ENCODE data around the gene XAGE3.
"Not testable (repeated sequence)": the region's sequence is repeated elsewhere in the genome, so short reads cannot be mapped to it uniquely, and the experiment has no call there.

XAGE3 gene

GRCh38 chrX:52876386-52876785 is 8.5 kb upstream of the XAGE3 start:
- H3K36me3 ChIP-seq (ENCODE audit: control insufficient read depth, insufficient read depth, low read length); H3K27me3 ChIP-seq (replicated peaks; ENCODE audit: control insufficient read depth, insufficient read depth, low read length); H3K4me3 ChIP-seq (replicated peaks; ENCODE audit: low read depth, low read length); DNase-seq (ENCODE audit: extremely low read depth, insufficient read length): not testable (repeated sequence)

DNA sequence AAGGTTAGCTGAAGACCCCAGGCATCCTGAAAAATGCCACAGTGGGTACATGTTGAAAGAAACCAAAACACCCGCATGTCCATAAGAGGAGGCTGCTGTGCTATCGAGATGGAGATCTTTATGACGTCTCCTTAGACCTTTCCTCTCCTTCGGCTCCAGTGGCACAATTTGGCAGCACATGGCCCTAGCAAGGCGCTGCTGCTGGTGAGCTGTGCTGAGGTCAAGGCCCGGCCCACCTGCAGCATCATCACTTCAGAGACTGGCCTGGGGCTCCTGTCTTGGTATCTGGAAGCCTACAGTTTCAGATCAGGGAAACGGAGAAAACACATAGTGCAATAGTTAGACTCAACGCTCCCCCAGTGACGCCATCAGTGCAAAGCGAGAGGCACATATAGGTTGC is 7.6 kb upstream of the XAGE3 start:
- H3K4me3 ChIP-seq (replicated peaks; ENCODE audit: low read depth, low read length); DNase-seq (ENCODE audit: extremely low read depth, insufficient read length); H3K36me3 ChIP-seq (ENCODE audit: control insufficient read depth, insufficient read depth, low read length); H3K27me3 ChIP-seq (replicated peaks; ENCODE audit: control insufficient read depth, insufficient read depth, low read length): not testable (repeated sequence)

- H3K27me3 ChIP-seq (replicated peaks; ENCODE audit: control insufficient read depth, insufficient read depth, low read length): 0 out of 2 replicates have a peak, but pooled peaks cover 2% of the 10 kb centered on the region
- TF ChIP-seq, protein P1, sequence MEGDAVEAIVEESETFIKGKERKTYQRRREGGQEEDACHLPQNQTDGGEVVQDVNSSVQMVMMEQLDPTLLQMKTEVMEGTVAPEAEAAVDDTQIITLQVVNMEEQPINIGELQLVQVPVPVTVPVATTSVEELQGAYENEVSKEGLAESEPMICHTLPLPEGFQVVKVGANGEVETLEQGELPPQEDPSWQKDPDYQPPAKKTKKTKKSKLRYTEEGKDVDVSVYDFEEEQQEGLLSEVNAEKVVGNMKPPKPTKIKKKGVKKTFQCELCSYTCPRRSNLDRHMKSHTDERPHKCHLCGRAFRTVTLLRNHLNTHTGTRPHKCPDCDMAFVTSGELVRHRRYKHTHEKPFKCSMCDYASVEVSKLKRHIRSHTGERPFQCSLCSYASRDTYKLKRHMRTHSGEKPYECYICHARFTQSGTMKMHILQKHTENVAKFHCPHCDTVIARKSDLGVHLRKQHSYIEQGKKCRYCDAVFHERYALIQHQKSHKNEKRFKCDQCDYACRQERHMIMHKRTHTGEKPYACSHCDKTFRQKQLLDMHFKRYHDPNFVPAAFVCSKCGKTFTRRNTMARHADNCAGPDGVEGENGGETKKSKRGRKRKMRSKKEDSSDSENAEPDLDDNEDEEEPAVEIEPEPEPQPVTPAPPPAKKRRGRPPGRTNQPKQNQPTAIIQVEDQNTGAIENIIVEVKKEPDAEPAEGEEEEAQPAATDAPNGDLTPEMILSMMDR (IDR thresholded peaks at IDR 0.05; ENCODE audit: insufficient read depth, low read length, poor library complexity, severe bottlenecking): no peak
- no peak overlapping the region for H3K4me3 ChIP-seq (replicated peaks; ENCODE audit: low read depth, low read length)
- no peaks in the 10 kb centered on the region for H3K36me3 ChIP-seq (ENCODE audit: control insufficient read depth, insufficient read depth, low read length)
- DNase-seq (ENCODE audit: extremely low read depth, insufficient read length): no peak
Observed at GRCh38 chrX:52874661-52875060, 6.8 kb upstream of the XAGE3 start.

GRCh38 chrX:52873825-52874224 is 5.9 kb upstream of the XAGE3 start:
- not testable (repeated sequence) for H3K27me3 ChIP-seq (replicated peaks; ENCODE audit: control insufficient read depth, insufficient read depth, low read length); H3K36me3 ChIP-seq (ENCODE audit: control insufficient read depth, insufficient read depth, low read length); H3K4me3 ChIP-seq (replicated peaks; ENCODE audit: low read depth, low read length); DNase-seq (ENCODE audit: extremely low read depth, insufficient read length)

DNA sequence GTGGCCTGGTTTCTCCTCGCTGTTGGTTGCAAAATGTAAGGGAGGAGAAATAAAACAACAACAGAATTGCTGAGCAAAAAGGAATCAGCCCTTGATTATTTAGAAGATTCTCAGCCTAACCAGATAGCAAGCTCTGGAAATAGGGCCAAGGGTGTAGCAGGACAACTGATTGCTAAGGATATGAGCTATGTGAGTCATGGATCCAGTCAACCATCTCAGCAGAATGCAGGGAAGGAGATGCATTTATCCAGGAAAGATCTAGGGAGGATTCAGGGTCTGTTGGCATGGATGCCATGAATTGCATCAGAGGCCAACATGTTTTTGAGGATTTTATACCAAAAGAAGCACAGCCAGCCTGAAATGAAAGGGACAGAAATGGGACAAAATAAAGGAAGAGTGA is 2.2 kb upstream of the XAGE3 start:
- 0 out of 2 replicates have a peak, but pooled peaks cover 2% of the 10 kb centered on the region for H3K27me3 ChIP-seq (replicated peaks; ENCODE audit: control insufficient read depth, insufficient read depth, low read length)
- no peak for DNase-seq (ENCODE audit: extremely low read depth, insufficient read length)
- H3K4me3 ChIP-seq (replicated peaks; ENCODE audit: low read depth, low read length): no peak overlapping the region
- no peaks in the 10 kb centered on the region for H3K36me3 ChIP-seq (ENCODE audit: control insufficient read depth, insufficient read depth, low read length)
- TF ChIP-seq, protein P1 (IDR thresholded peaks at IDR 0.05; ENCODE audit: insufficient read depth, low read length, poor library complexity, severe bottlenecking): no peak

GRCh38 chrX:52865343-52865998 is 2.4 kb downstream of the XAGE3 start:
- no peaks in the 10 kb centered on the region for H3K36me3 ChIP-seq (ENCODE audit: control insufficient read depth, insufficient read depth, low read length)
- TF ChIP-seq, protein P1 (IDR thresholded peaks at IDR 0.05; ENCODE audit: insufficient read depth, low read length, poor library complexity, severe bottlenecking): no peak
- H3K4me3 ChIP-seq (replicated peaks; ENCODE audit: low read depth, low read length): no peak overlapping the region
- no peaks in the 10 kb centered on the region for H3K27me3 ChIP-seq (replicated peaks; ENCODE audit: control insufficient read depth, insufficient read depth, low read length)
- DNase-seq (ENCODE audit: extremely low read depth, insufficient read length): no peak

- H3K4me3 ChIP-seq (replicated peaks; ENCODE audit: low read depth, low read length): not testable (repeated sequence)
Observed at GRCh38 chrX:52856991-52857525, 10.8 kb downstream of the XAGE3 start.

More at GRCh38 chrX:52856991-52857525, 10.8 kb downstream of the XAGE3 start:
- not testable (repeated sequence) for H3K27me3 ChIP-seq (replicated peaks; ENCODE audit: control insufficient read depth, insufficient read depth, low read length); DNase-seq (ENCODE audit: extremely low read depth, insufficient read length); H3K36me3 ChIP-seq (ENCODE audit: control insufficient read depth, insufficient read depth, low read length)
